ENCODE measurements around the gene ALAD.
A peak's percentile ranks its signal among the peaks of the same experiment; 100 is the strongest.
"Not testable (repeated sequence)": the region's sequence is repeated elsewhere in the genome, so short reads cannot be mapped to it uniquely, and the experiment has no call there.

Gene ALAD

DNA sequence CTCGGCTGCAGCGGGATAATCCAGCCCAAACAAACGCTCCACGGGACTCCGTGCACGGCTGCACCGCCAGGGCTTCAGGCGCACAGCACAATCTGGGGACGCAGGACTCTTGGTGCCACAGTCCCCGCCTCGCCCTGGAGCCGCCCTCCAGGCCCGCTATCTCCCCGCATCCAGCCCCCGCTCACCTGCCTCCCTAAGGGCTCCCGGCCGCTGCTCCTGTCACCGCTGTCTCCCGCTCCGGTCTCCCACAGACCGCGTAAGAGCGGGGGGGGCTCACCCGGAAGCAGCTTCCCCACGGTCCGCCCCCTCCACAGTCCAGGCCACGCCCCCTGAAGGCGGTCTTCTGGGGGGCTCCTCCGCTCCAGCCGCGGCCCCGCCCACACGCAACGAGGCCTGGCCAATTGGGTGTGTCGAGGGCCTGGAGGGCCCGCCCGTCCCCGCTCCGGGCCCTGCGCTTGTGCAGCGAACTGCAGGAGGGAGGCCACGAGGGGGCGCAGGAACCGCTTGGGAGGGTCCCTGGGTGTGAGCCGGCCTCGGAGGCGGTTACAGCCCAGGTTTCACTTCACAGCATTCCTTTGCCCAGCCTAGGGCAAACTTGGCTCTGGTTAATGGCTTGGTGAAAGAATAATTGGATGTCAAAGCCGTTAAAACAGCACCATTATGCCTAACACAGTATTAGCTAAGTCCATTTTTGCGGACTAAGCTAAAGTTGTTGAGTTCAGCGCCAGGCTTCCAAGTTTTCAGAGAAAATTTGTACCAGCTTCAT is at the start of gene ALAD:
TSS of gene ALAD (minus strand) at position 258 of the 766 bp plus-strand sequence. CDS start 7,725 bp downstream, outside the sequence.
- Mint-ChIP-seq H3K27ac (peak within 1 kb of the TSS; percentile 67), H3K4me1 (ENCODE audit: low read depth) (peaks cover 20% of the 10 kb centered on the region), H3K36me3 (ENCODE audit: low read depth) (no peaks in the 10 kb centered on the region), H3K4me3 (peak within 1 kb of the TSS; percentile 92), H3K9me3 (no peaks in the 10 kb centered on the region), H3K27me3 (no peaks in the 10 kb centered on the region)

DNA sequence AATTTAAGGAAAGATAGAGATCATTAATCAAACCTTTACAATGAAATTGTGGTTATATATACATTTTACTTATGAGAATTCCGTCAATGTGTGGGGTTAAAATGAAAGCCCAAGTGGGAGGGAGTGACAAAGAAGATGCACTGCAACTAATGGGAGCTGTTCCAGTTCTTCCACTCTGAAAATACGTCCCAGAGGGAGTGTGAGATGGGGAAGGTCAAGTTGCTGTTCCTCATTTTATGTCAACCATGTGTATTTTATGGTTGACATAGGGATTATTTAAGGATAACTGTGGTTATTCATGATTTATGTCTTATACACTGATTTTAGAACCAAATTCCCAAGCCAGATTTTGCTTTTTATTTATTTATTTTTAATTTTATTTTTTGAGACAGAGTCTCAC is 48.3 kb upstream of the ALAD start:
- Mint-ChIP-seq H3K27me3 (no peaks in the 10 kb centered on the region), H3K4me3 (no peak overlapping the region)

DNA sequence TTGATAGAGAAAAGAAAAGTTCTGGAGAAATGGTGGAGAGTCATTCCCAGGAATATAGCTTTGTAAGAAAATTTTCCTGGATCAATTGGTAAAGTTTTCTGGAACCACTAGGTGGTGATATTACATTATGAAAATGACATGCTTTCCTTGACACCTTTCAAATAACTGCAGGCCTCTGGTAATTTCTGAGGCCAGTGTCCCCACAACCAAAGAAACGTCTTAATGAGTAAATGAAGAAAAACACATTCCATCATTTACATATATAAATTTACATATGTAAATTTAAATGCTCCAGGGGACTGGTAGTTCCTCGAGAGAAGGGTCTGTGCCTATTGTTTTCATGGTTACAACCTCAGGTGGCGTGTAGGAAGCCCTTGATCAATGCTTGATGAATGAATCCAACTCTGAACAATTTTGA is 45.2 kb upstream of the ALAD start:
- Mint-ChIP-seq H3K4me3 (no peak overlapping the region), H3K4me1 (ENCODE audit: low read depth) (peaks cover 3% of the 10 kb centered on the region), H3K27me3 (no peaks in the 10 kb centered on the region), H3K36me3 (ENCODE audit: low read depth) (no peaks in the 10 kb centered on the region), H3K27ac (no peak overlapping the region), H3K9me3 (no peaks in the 10 kb centered on the region)

More for the DNA sequence above, 48.3 kb upstream of the ALAD start:
- H3K4me1 Mint-ChIP-seq (ENCODE audit: low read depth) = peaks cover 3% of the 10 kb centered on the region
- H3K9me3 Mint-ChIP-seq = no peaks in the 10 kb centered on the region
- H3K27ac Mint-ChIP-seq = no peak overlapping the region
- H3K36me3 Mint-ChIP-seq (ENCODE audit: low read depth) = no peaks in the 10 kb centered on the region

GRCh38 chr9:113444736-113445135 is 43.7 kb upstream of the ALAD start:
- Mint-ChIP-seq H3K36me3 (ENCODE audit: low read depth) (no peaks in the 10 kb centered on the region), H3K27ac (no peak overlapping the region), H3K9me3 (no peaks in the 10 kb centered on the region), H3K27me3 (no peaks in the 10 kb centered on the region), H3K4me1 (ENCODE audit: low read depth) (peaks cover 3% of the 10 kb centered on the region), H3K4me3 (no peak overlapping the region)

GRCh38 chr9:113437716-113438115 is 36.6 kb upstream of the ALAD start:
- H3K4me1 Mint-ChIP-seq (ENCODE audit: low read depth) = not testable (repeated sequence)

DNA sequence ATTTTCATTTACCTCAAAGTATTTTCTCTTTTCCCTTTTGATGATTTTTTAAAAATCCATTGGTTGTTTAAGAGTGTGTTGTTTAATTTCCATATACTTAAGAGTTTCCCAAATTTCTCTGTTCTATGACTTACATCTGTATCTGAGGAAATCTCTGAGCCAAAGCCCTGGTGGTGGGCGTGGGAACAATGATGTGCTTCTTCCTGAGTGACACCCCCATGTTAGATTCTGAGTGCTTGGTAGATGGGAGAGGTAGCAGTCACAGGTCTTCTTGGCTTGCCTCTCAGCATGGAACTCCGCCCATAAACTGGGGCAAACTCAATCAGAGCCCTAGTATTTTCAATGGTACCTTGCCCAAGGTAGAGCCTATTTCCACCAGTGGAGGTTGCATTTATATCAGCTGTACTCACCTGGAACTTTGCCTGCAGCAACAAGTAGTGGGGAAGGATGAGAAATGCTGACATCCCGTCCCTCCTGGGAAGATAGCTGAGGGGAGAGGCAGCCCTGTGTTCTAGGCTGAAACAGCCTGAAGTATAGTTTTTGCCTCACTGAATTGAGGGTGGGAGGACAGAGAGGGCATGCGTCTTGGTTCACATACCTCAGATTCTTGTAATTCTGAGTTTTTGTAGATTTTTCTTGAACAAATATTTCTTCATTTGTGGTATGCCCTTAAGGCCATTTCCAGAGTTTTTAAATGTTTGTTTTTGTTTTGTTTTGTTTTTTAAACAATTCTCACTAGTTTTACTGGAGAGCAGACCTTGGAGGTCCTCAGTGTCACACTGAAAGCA is 35.8 kb upstream of the ALAD start:
- no peak overlapping the region for H3K4me3 Mint-ChIP-seq
- no peaks in the 10 kb centered on the region for H3K4me1 Mint-ChIP-seq (ENCODE audit: low read depth)
- H3K27ac Mint-ChIP-seq = no peak overlapping the region
- no peaks in the 10 kb centered on the region for H3K27me3 Mint-ChIP-seq
- H3K9me3 Mint-ChIP-seq = no peaks in the 10 kb centered on the region
- no peaks in the 10 kb centered on the region for H3K36me3 Mint-ChIP-seq (ENCODE audit: low read depth)

More at GRCh38 chr9:113437716-113438115, 36.6 kb upstream of the ALAD start:
- H3K9me3 Mint-ChIP-seq; H3K4me3 Mint-ChIP-seq; H3K27ac Mint-ChIP-seq; H3K27me3 Mint-ChIP-seq; H3K36me3 Mint-ChIP-seq (ENCODE audit: low read depth): not testable (repeated sequence)

DNA sequence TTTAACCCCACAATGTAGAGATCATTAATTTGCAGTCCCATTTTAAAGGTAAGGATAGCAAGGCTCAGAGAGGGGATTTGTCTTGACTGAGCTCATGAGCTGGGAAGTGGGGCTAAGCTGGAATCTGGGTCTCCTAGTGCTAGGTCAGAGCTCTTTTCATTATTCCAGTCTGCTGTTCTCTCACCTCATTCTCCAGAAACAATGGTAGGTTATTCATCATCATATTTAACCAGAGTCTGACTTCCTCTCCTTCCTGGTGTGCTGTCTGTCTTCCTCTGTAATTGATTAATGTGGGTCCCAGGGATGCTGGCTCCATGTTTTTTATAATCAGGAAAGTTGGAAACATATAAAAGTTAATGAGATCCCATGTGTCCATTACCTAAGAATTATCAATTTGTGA is 30.1 kb upstream of the ALAD start:
- Mint-ChIP-seq H3K36me3 (ENCODE audit: low read depth) (no peaks in the 10 kb centered on the region), H3K27me3 (no peaks in the 10 kb centered on the region), H3K4me3 (no peak overlapping the region), H3K27ac (no peak overlapping the region), H3K4me1 (ENCODE audit: low read depth) (no peaks in the 10 kb centered on the region), H3K9me3 (no peaks in the 10 kb centered on the region)

DNA sequence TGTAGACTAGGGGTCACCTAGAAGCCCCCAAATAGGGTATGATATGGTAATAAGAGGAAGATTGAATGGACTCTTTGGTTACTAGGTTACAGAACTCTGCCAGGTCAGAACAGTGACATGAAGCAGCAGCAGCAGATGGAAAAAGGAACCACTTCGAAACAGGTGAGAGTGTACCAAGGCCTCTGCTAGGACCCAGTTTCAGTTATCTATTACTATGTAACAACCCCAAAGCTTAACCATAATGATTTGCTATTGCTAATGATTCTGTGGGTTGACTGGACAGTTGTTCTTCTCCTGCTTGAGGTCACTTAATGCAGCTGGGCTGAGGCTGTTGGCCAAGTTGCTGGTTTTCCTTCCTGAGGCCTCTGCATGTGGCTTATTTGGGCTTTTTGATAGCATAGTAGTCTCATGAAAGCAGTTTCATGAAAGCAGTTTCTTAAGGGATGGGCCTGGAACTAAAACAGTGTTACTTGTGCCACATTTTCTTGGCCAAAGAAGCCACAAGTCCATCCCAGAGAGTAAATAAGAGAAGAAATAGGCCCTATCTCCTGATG is 27.1 kb upstream of the ALAD start:
- no peak overlapping the region for H3K27ac Mint-ChIP-seq
- no peak overlapping the region for H3K4me3 Mint-ChIP-seq
- H3K4me1 Mint-ChIP-seq (ENCODE audit: low read depth) = no peaks in the 10 kb centered on the region
- H3K27me3 Mint-ChIP-seq = no peaks in the 10 kb centered on the region
- H3K36me3 Mint-ChIP-seq (ENCODE audit: low read depth) = no peaks in the 10 kb centered on the region
- H3K9me3 Mint-ChIP-seq = no peaks in the 10 kb centered on the region

DNA sequence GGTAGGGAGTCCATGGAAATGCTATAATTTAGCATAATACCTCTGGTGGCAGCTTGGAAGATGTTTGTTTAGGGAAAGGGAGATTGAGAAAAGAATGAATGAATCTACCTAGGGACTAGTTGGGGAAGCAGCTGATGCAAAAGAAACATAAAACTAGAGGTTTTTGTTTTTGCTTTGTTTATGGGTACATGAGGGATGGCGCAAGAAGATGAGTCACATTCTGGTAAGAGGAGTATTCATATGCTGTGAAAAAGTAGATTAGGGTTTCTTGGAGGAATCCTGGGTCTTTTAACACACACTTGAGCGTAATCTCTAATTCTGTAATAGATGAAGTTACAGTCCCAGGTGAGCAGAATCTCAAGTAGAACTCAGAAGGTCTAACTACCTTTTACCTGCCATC is 26.5 kb upstream of the ALAD start:
- H3K27me3 Mint-ChIP-seq = no peaks in the 10 kb centered on the region
- no peak overlapping the region for H3K4me3 Mint-ChIP-seq
- no peak overlapping the region for H3K27ac Mint-ChIP-seq
- H3K9me3 Mint-ChIP-seq = no peaks in the 10 kb centered on the region
- H3K36me3 Mint-ChIP-seq (ENCODE audit: low read depth) = no peaks in the 10 kb centered on the region
- no peaks in the 10 kb centered on the region for H3K4me1 Mint-ChIP-seq (ENCODE audit: low read depth)

GRCh38 chr9:113426701-113427100 is 25.6 kb upstream of the ALAD start:
- H3K27me3 Mint-ChIP-seq = no peaks in the 10 kb centered on the region
- no peak overlapping the region for H3K4me3 Mint-ChIP-seq
- no peaks in the 10 kb centered on the region for H3K4me1 Mint-ChIP-seq (ENCODE audit: low read depth)
- H3K36me3 Mint-ChIP-seq (ENCODE audit: low read depth) = no peaks in the 10 kb centered on the region
- no peak overlapping the region for H3K27ac Mint-ChIP-seq
- no peaks in the 10 kb centered on the region for H3K9me3 Mint-ChIP-seq

DNA sequence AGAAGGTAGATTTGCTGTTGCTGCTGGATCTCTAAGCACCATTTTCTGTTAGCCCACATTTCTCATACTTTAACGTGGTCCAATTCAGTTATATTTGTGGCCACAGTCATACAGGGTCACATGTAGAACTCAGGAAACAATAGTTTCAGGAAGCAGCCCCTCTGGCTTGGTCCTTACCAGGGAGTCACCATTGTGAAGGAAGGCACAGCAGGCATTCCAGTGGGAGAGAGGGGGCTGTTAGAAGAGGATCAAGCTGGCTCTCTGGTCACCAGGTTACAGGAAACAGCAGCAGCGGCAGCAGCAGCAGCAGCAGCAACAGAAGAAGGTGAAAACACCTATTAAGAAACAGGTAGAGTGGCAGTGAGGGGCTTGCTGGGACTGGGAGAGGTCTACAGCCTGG is 24.0 kb upstream of the ALAD start:
- Mint-ChIP-seq H3K4me3 (no peak overlapping the region), H3K27ac (no peak overlapping the region), H3K4me1 (ENCODE audit: low read depth) (no peaks in the 10 kb centered on the region), H3K9me3 (no peaks in the 10 kb centered on the region), H3K36me3 (ENCODE audit: low read depth) (no peaks in the 10 kb centered on the region), H3K27me3 (no peaks in the 10 kb centered on the region)

DNA sequence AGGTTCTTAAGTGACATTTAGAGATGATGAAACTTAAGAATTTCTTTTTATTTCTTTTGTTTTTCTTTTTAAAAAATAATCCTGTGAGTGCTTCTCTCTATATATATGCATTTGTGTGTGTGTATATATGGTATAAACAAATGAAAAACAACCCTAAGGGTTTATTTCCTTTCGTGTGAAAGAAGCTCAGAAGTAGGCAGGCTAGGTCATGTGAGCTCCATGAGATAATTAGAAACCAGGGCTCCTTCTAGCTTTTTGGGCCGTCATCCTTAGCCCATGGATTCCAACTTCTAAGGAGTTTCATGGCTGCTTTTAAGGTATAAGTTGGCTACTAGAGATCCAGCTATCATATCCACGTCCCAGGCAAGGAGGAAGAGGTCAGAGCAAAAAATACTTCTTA is 20.6 kb upstream of the ALAD start:
- no peaks in the 10 kb centered on the region for H3K36me3 Mint-ChIP-seq (ENCODE audit: low read depth)
- H3K4me1 Mint-ChIP-seq (ENCODE audit: low read depth) = no peaks in the 10 kb centered on the region
- H3K9me3 Mint-ChIP-seq = no peaks in the 10 kb centered on the region
- no peak overlapping the region for H3K27ac Mint-ChIP-seq
- no peaks in the 10 kb centered on the region for H3K27me3 Mint-ChIP-seq
- no peak overlapping the region for H3K4me3 Mint-ChIP-seq

- Mint-ChIP-seq H3K36me3 (ENCODE audit: low read depth) (no peaks in the 10 kb centered on the region), H3K27me3 (no peaks in the 10 kb centered on the region), H3K4me1 (ENCODE audit: low read depth) (no peaks in the 10 kb centered on the region), H3K4me3 (no peak overlapping the region), H3K9me3 (no peaks in the 10 kb centered on the region), H3K27ac (no peak overlapping the region)
Measured at GRCh38 chr9:113417370-113417769, 16.3 kb upstream of the ALAD start.

GRCh38 chr9:113416149-113416721 is 15.2 kb upstream of the ALAD start:
- H3K4me1 Mint-ChIP-seq (ENCODE audit: low read depth) = peaks cover 7% of the 10 kb centered on the region
- no peaks in the 10 kb centered on the region for H3K27me3 Mint-ChIP-seq
- H3K36me3 Mint-ChIP-seq (ENCODE audit: low read depth) = no peaks in the 10 kb centered on the region
- H3K4me3 Mint-ChIP-seq = no peak overlapping the region
- H3K9me3 Mint-ChIP-seq = no peaks in the 10 kb centered on the region
- H3K27ac Mint-ChIP-seq = no peak overlapping the region

Data from stimulated activated naive CD8-positive, alpha-beta T cell treated with anti-CD3 and anti-CD28 coated beads, Interleukin-15, Interleukin-2, amounts not matched to agents 100 ng/mL and 50 ng/mL, for 24 hours (primary cell).